ENCODE results near the gene ZNRF2. TPM values are rescaled to one million over a fixed set of nuclear protein-coding genes. Genes with fewer than 3 reads are reported as not detected.

Gene ZNRF2
- total and polyA plus RNA-seq, 2 of the 13 experiments (the other 11 are each of a cell fraction or from before 2014, with no cell fraction given): 3.5 to 7.7 TPM

GRCh38 chr7:30255064-30255769 lies 29.2 kb upstream of the ZNRF2 start (continued):
- TF ChIP-seq, protein P1, sequence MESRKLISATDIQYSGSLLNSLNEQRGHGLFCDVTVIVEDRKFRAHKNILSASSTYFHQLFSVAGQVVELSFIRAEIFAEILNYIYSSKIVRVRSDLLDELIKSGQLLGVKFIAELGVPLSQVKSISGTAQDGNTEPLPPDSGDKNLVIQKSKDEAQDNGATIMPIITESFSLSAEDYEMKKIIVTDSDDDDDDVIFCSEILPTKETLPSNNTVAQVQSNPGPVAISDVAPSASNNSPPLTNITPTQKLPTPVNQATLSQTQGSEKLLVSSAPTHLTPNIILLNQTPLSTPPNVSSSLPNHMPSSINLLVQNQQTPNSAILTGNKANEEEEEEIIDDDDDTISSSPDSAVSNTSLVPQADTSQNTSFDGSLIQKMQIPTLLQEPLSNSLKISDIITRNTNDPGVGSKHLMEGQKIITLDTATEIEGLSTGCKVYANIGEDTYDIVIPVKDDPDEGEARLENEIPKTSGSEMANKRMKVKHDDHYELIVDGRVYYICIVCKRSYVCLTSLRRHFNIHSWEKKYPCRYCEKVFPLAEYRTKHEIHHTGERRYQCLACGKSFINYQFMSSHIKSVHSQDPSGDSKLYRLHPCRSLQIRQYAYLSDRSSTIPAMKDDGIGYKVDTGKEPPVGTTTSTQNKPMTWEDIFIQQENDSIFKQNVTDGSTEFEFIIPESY (CRISPR knock-in tag; IDR thresholded peaks at IDR 0.05): peak; percentile 35; the same call in 1 of the 2 replicates
- 0 out of 2 replicates have a peak, but pooled peaks have one; percentile 27 for TF ChIP-seq ZNF589 (CRISPR knock-in tag; conservative IDR thresholded peaks at IDR 0.05)
- no peak for TF ChIP-seq TP53 (CRISPR knock-in tag; conservative IDR thresholded peaks at IDR 0.05)
- TF ChIP-seq HDAC2 (CRISPR knock-in tag; IDR thresholded peaks at IDR 0.05): peak; percentile 87
- peak; percentile 85; the same call in 1 of the 2 replicates for TF ChIP-seq AHDC1 (CRISPR knock-in tag; IDR thresholded peaks at IDR 0.05; ENCODE audit: borderline replicate concordance)
- TF ChIP-seq IKZF1 (IDR thresholded peaks at IDR 0.05): no peak
- peak; percentile 63; the same call in 1 of the 2 replicates for TF ChIP-seq MBD4 (IDR thresholded peaks at IDR 0.05; ENCODE audit: borderline replicate concordance, low read length)
- TF ChIP-seq HHEX (CRISPR knock-in tag; IDR thresholded peaks at IDR 0.05): no peak; the same call in 1 of the 2 replicates
- TF ChIP-seq TEAD3 (CRISPR knock-in tag; optimal IDR thresholded peaks at IDR 0.05; ENCODE audit: borderline replicate concordance): peak; percentile 97
- TF ChIP-seq CSRNP1 (CRISPR knock-in tag; IDR thresholded peaks at IDR 0.05): no peak
- peak; percentile 89 for TF ChIP-seq NFIC (IDR thresholded peaks at IDR 0.05; ENCODE audit: low read length)
- TF ChIP-seq RNF219 (CRISPR knock-in tag; IDR thresholded peaks at IDR 0.05): no peak
- TF ChIP-seq, protein P2, sequence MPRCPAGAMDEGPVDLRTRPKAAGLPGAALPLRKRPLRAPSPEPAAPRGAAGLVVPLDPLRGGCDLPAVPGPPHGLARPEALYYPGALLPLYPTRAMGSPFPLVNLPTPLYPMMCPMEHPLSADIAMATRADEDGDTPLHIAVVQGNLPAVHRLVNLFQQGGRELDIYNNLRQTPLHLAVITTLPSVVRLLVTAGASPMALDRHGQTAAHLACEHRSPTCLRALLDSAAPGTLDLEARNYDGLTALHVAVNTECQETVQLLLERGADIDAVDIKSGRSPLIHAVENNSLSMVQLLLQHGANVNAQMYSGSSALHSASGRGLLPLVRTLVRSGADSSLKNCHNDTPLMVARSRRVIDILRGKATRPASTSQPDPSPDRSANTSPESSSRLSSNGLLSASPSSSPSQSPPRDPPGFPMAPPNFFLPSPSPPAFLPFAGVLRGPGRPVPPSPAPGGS (CRISPR knock-in tag; IDR thresholded peaks at IDR 0.05): 0 out of 2 replicates have a peak, but pooled peaks have one; percentile 18
- TF ChIP-seq THAP8 (CRISPR knock-in tag; IDR thresholded peaks at IDR 0.05; ENCODE audit: borderline replicate concordance): no peak

All from HepG2 (cell line).